Measurements from ENCODE around the gene CNN2.

- TF ChIP-seq, protein P1, sequence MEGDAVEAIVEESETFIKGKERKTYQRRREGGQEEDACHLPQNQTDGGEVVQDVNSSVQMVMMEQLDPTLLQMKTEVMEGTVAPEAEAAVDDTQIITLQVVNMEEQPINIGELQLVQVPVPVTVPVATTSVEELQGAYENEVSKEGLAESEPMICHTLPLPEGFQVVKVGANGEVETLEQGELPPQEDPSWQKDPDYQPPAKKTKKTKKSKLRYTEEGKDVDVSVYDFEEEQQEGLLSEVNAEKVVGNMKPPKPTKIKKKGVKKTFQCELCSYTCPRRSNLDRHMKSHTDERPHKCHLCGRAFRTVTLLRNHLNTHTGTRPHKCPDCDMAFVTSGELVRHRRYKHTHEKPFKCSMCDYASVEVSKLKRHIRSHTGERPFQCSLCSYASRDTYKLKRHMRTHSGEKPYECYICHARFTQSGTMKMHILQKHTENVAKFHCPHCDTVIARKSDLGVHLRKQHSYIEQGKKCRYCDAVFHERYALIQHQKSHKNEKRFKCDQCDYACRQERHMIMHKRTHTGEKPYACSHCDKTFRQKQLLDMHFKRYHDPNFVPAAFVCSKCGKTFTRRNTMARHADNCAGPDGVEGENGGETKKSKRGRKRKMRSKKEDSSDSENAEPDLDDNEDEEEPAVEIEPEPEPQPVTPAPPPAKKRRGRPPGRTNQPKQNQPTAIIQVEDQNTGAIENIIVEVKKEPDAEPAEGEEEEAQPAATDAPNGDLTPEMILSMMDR (IDR thresholded peaks at IDR 0.05 in 4 of 5, conservative IDR thresholded peaks at IDR 0.05 in 1 of 5), result no peak
- no peak for TF ChIP-seq POLR2A (IDR thresholded peaks at IDR 0.05)
These were observed 44.8 kb downstream of the CNN2 start for GRCh38 chr19:1070931-1071791.

Measured in gastrocnemius medialis (tissue), 4 donors.